ENCODE results near the gene NEGR1.
"Not testable (repeated sequence)": the region's sequence is repeated elsewhere in the genome, so short reads cannot be mapped to it uniquely, and the experiment has no call there.

Gene NEGR1

DNA sequence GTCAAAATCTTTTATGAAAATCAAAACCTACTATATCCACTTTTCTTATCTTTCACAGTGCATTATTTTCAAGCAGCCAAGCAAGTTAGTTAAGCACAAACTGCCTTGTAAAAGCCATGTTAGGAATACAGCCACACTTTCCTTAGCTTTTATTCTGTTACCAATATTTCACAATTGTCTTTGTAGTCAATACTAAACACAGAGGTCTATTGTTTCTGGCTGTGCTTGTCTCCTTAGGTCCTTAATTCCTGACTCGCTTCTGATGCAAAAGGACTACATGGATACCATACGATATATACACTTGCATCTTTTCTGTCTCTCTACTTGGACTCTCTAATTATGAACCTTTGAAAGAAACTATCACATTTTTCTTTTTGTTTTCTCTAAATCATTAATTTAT, 331.8 kb downstream of the NEGR1 start:
- FAIRE-seq (no peak), DNase-seq (ENCODE audit: low spot score) (no peak)

DNA sequence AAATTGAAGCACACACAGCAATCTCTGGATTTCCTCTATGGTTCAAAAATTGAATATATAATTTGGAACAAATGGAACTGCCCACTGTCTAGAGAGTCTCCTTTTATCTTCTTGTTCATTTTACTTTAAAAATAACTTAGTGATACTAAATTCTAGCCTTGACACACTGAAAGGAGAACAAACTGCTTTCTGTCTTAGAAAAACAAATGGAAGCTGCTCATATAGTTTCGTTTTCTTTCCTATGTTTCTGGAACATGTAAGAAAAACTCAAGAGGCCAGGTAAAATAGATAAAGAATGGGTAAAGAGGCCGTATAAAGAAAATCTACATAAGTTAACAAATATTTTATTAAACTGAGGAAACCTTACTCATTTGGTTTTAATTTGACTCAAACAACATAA, 332.7 kb downstream of the NEGR1 start:
- DNase-seq (ENCODE audit: low spot score) (no peak), FAIRE-seq (no peak)

GRCh38 chr1:71948561-71948960, 333.8 kb downstream of the NEGR1 start:
- no peak for FAIRE-seq
- DNase-seq (ENCODE audit: low spot score): no peak

DNA sequence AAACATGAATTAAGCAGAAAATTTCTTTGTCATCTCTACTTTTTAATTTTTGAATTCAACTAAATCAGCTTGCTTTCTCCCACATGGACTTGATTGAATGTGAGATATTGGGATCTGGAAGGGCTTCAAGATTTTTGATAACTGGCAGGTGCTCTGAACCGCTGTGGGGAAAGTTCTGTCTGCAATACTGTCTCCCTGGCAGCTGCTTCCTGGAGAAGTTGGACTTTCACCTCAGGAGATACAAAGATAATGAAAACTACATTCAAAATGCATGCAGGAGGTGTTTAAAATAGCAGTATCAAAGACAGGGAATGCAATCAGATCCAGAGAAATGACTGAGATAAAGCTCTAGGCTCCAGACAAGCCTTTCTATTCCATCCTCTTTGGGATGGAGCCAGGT, 338.3 kb downstream of the NEGR1 start:
- DNase-seq (ENCODE audit: low spot score) (no peak), FAIRE-seq (no peak)

DNA sequence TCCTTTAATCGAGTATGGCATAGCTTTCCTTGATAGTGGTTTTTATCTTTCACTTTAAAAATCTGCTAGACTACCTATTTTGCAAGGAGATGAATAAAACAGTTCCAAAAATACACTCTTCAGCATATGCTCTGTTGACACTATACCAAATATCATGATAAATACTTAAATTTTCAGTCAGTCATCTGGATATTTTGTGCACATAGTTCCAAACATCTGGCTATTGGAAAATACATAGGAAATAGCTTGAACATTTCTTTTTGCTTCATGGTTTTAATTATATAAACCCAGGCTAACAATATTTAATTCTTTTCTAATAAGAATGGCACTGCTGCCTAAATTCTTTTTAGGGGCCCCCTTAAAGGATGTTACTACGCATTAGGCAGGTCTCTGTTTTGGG, 342.1 kb downstream of the NEGR1 start:
- DNase-seq (ENCODE audit: low spot score): no peak
- FAIRE-seq: no peak

- DNase-seq (ENCODE audit: low spot score): no peak
- no peak for FAIRE-seq
Measured at GRCh38 chr1:71930511-71930910, 351.8 kb downstream of the NEGR1 start.

DNA sequence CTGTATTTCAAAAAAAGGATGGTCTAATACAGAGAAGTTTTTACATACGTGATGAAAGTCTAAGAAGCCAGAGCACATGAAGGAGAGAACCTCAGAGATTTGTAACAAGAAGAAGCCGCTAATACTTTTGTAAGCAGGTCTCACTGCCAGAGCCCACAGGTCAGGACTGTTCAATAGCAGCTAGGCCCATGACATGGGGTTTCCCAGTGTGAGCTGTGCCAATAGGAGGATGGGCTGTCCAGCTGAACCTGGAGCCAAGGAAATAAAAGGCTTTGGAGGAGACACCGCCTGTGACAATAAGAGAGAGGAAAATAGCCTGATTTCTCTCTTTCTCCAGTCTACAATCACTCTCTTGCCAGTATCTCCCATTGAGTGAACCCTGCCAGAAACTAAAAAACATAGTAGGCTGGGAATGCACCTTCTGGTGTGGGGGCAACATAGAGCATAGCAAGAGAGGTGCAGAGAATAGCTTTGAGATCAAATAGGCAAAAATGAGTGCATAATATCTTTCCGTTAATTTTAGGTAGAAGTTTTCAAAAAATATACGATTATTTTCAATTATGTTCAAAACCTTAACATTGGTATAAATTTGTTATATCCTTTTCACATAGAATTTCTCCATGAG, 360.3 kb downstream of the NEGR1 start:
- no peak for FAIRE-seq
- DNase-seq (ENCODE audit: low spot score): no peak

DNA sequence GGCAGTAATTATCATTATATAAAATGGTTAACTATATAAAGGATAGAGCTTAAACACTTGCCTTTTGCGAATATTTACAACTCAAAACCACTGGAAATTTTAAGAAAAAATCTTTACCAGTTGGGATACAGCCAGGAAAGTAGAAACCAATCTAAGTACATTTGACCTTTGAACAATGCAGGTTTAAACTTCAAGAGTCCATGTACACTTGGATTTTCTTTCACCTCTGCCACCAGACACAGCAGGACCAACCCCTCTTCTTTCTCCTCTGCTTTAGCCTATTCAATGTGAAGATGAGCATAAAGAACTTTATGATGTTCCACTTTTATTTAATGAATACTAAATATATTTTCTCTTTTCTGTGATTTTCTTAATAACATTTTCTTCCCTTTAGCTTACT, 361.1 kb downstream of the NEGR1 start:
- FAIRE-seq (no peak), DNase-seq (ENCODE audit: low spot score) (no peak)

GRCh38 chr1:71920556-71920955, 361.8 kb downstream of the NEGR1 start:
- DNase-seq (ENCODE audit: low spot score) (no peak), FAIRE-seq (no peak)

DNA sequence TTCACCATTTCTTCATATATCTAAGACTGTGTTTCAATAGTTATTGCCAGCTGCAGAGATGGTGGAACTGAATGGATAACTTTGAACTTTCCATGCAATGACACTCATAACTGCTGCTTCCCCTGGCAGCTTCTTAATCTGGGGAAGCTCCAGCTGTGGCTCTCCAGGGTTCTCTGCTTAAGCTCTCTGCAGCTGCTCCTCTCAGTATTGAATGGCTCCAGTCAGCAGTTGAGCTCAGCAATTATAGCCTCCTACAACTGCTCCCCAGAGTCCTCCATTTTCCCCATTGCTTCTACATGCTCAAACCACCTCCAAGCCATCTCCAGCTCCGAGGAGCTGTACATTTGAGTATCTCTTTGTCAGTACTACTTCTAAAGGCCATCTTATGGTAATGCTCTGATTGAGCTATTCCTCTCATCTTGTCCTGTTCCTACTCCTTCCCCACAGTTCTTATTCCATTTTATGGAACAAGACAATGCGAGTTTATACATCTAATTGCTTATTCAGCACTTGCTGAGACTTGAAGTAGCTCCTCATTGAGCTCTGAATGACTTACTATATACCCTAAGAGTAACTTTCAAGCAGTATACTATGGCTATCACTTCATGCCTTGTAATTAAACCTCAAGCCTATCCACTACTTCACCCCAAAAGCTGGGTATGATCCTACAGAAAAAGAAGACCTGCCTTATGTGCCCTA, 362.4 kb downstream of the NEGR1 start:
- DNase-seq (ENCODE audit: low spot score) (no peak), FAIRE-seq (no peak)

GRCh38 chr1:71918630-71919029, 363.7 kb downstream of the NEGR1 start:
- DNase-seq (ENCODE audit: low spot score) (no peak), FAIRE-seq (no peak)

GRCh38 chr1:71916894-71917293, 365.4 kb downstream of the NEGR1 start:
- DNase-seq (ENCODE audit: low spot score): no peak
- FAIRE-seq: no peak

GRCh38 chr1:71914626-71915025, 367.7 kb downstream of the NEGR1 start:
- DNase-seq (ENCODE audit: low spot score): no peak
- no peak for FAIRE-seq

DNA sequence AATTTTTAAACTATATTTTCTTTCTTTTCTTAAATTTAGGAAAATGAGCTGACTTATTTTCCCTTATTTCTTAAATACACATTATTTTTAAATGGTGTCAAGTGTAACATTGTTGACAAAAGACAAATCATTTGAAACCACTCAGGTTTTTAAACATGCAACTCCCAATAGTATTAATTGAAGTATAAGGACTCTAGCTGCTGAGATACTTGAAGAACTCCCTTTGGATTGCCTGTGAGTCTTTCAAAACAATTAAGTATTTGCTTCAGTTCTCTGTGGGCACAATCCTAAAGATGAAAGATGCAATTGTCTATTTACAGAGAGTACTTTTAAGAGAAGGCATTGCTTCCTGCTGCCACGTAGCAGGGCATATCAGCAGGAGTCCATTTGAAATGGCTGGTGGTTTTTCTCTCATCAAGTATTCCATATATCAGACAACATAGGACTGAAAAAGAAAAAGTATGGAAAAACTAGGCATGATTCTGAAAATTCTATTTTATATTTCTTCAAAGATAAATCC, 373.4 kb downstream of the NEGR1 start:
- no peak for FAIRE-seq
- no peak for DNase-seq (ENCODE audit: low spot score)

- DNase-seq (ENCODE audit: low spot score) (no peak), FAIRE-seq (no peak)
Measured at GRCh38 chr1:71908303-71908702, 374.0 kb downstream of the NEGR1 start.

DNA sequence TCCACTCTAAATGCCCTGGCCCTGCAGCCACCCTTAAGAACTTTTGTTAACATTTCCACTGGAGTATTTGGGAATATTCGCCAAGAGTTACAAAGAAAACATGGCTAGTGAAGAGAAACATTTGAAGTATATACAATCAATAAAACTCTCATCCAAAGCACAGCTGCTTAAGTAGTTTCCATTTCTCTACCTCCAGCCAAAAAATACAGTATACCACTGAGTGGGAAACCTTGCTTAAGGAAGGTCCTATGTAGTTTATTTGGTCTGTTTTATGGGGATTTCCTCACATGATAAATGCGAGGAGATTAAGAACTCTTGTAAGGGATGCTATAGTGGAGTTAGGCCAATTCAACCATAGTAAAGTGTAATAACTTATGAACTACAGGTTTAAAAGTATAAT, 382.5 kb downstream of the NEGR1 start:
- no peak for FAIRE-seq
- DNase-seq (ENCODE audit: low spot score): no peak

DNA sequence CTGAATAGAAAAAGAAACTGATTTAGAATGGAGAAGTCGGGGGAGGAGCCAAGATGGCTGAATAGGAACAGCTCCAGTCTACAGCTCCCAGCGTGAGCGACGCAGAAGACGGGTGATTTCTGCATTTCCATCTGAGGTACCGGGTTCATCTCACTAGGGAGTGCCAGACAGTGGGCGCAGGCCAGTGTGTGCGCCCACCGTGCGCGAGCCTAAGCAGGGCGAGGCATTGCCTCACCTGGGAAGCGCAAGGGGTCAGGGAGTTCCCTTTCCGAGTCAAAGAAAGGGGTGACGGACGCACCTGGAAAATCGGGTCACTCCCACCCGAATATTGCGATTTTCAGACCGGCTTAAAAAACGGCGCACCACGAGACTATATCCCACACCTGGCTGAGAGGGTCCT, 394.2 kb downstream of the NEGR1 start:
- DNase-seq (ENCODE audit: low spot score); FAIRE-seq: not testable (repeated sequence)

- DNase-seq (ENCODE audit: low spot score) (no peak), FAIRE-seq (no peak)
Measured at GRCh38 chr1:71885171-71885570, 397.2 kb downstream of the NEGR1 start.

GRCh38 chr1:71882637-71883036, 399.7 kb downstream of the NEGR1 start:
- DNase-seq (ENCODE audit: low spot score) (no peak), FAIRE-seq (no peak)

DNA sequence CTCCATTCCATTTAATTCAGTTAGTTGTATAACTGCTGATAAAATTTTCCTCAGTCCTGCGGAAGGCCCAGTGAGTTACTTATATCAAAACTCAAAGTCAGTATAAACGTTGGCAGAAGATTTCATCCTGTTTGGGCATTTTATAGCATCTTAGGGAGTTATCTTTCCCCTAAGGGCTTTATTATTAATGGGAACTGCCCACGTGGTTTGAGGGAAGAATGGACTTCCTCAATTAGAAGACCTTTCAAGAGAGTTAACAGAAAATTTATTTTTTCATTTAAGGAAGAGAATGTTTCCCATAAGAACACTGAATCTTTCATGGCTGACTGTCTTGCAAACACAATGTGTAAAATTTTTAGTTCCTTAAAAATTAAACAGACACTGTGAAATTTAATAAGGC, 400.1 kb downstream of the NEGR1 start:
- DNase-seq (ENCODE audit: low spot score): no peak
- no peak for FAIRE-seq

- FAIRE-seq (no peak), DNase-seq (ENCODE audit: low spot score) (no peak)
Measured at GRCh38 chr1:71881611-71882010, 400.7 kb downstream of the NEGR1 start.

- FAIRE-seq: no peak
Measured at GRCh38 chr1:71869326-71869725, 413.0 kb downstream of the NEGR1 start.

DNA sequence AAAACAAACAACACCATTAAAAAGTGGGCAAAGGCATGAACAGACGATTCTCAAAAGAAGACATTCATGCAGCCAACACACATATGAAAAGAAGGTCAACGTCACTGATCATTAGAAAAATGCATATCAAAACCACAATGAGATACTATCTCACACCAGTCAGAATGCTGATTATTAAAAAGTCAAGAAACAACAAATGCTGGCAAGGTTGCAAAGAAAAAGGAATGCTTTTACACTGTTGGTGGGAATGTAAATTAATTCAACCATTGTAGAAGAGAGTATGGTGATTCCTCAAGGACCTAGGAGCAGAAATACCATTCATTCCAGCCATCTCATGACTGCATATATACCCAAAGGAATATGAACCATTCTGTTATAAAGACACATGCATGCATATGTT, 419.6 kb downstream of the NEGR1 start:
- no peak for FAIRE-seq
- no peak for DNase-seq (ENCODE audit: low spot score)

More at GRCh38 chr1:71869326-71869725, 413.0 kb downstream of the NEGR1 start:
- DNase-seq (ENCODE audit: low spot score): no peak

Measured in RCC 7860 (cell line).